SU-DHL-6 (cell line): ENCODE results near the gene CHCHD5.

Source experiments
- H2AFZ ChIP-seq: fragments of 200-600 bp; sonication (generic); 2 replicates; pipeline ENCODE4 v1.6.1; 2014; ENCODE audit warnings: low read depth, mild to moderate bottlenecking, moderate library complexity, mixed read lengths, antibody characterized with exemption, low read length; ENCODE audit not compliant: severe bottlenecking
- H3F3A ChIP-seq: fragments of 200-600 bp; shearing (Covaris generic); 2 replicates; pipeline ENCODE4 v1.6.0; 2016; ENCODE audit warnings: antibody characterized with exemption, mild to moderate bottlenecking; ENCODE audit not compliant: insufficient read depth
- H3K27ac ChIP-seq: fragments of 200-600 bp; sonication (generic); 2 replicates; pipeline ENCODE4 v1.5.1; 2016; ENCODE audit warnings: low read depth, mild to moderate bottlenecking, low read length, moderate library complexity, mixed read lengths
- H3K27me3 ChIP-seq: fragments of 200-600 bp; sonication (generic), shearing (Covaris generic); 2 replicates; pipeline ENCODE4 v1.6.0; 2014; ENCODE audit warnings: mild to moderate bottlenecking, low read length
- H3K36me3 ChIP-seq: fragments of 200-600 bp; sonication (generic); 2 replicates; pipeline ENCODE4 v1.6.1; 2014; ENCODE audit warnings: mild to moderate bottlenecking, low read length, mixed read lengths
- H3K4me2 ChIP-seq: fragments of 300-600, 200-600 bp; shearing (Covaris generic), sonication (generic); 2 replicates; pipeline ENCODE4 v1.6.0; 2014; ENCODE audit warnings: low read length, low read depth, mild to moderate bottlenecking; ENCODE audit not compliant: poor library complexity, severe bottlenecking
- H3K4me3 ChIP-seq: fragments of 200-600 bp; sonication (generic); 2 replicates; pipeline ENCODE4 v1.5.1; 2014; ENCODE audit warnings: antibody characterized with exemption, low read length, mild to moderate bottlenecking, mixed read lengths; ENCODE audit not compliant: insufficient read depth, poor library complexity, severe bottlenecking
- H3K79me2 ChIP-seq: fragments of 200-600 bp; sonication (generic); 2 replicates; pipeline ENCODE4 v1.6.1; 2014; ENCODE audit warnings: mild to moderate bottlenecking, low read length, moderate library complexity; ENCODE audit not compliant: insufficient read depth
- H3K9ac ChIP-seq: fragments of 200-600 bp; sonication (generic); 2 replicates; pipeline ENCODE4 v1.7.0; 2014; ENCODE audit warnings: mild to moderate bottlenecking, low read length
- H3K9me2 ChIP-seq: fragments of 200-600 bp; sonication (generic); replicated peaks from 2 replicates; pipeline ENCODE4 v1.6.1; 2014; ENCODE audit warnings: low read length; ENCODE audit not compliant: insufficient read depth
- H3K9me3 ChIP-seq: fragments of 200-600 bp; sonication (generic); 2 replicates; pipeline ENCODE4 v1.6.1; 2014; ENCODE audit warnings: low read length, mixed read lengths; ENCODE audit not compliant: insufficient read depth
- H4K20me1 ChIP-seq: fragments of 200-600 bp; sonication (generic); 2 replicates; pipeline ENCODE4 v1.6.1; 2014; ENCODE audit warnings: low read depth, mild to moderate bottlenecking, antibody characterized with exemption, low read length, moderate library complexity, mixed read lengths
- CTCF ChIP-seq: fragments of 200-600 bp; sonication (generic); IDR thresholded peaks from one replicate; pipeline ENCODE4 v1.5.1; 2017; ENCODE audit warnings: antibody characterized with exemption, mild to moderate bottlenecking, low read length, moderate library complexity; ENCODE audit not compliant: insufficient read depth, poor library complexity, severe bottlenecking
- EZH2phosphoT487 ChIP-seq: fragments of 200-600 bp; sonication (generic), shearing (Covaris generic); conservative IDR thresholded peaks from 2 replicates; pipeline ENCODE4 v1.6.1; 2018; ENCODE audit warnings: mild to moderate bottlenecking, antibody characterized with exemption, low read length, moderate library complexity, mixed read lengths

CHCHD5 gene

GRCh38 chr2:112625474-112626114 lies 41.2 kb downstream of the CHCHD5 start:
- TF ChIP-seq CTCF: no peak
- TF ChIP-seq EZH2phosphoT487: no peak
- H3K79me2 ChIP-seq: no peaks in the 10 kb centered on the region
- no peak overlapping the region for H3K4me2 ChIP-seq
- no peaks in the 10 kb centered on the region for H3K36me3 ChIP-seq
- H3K4me3 ChIP-seq: no peak overlapping the region
- H2AFZ ChIP-seq: no peak overlapping the region
- H3K9me3 ChIP-seq: no peaks in the 10 kb centered on the region
- no peak overlapping the region for H3K27ac ChIP-seq
- H3K9ac ChIP-seq: no peak overlapping the region
- H4K20me1 ChIP-seq: no peaks in the 10 kb centered on the region
- no peaks in the 10 kb centered on the region for H3F3A ChIP-seq
- H3K27me3 ChIP-seq: no peaks in the 10 kb centered on the region
- no peaks in the 10 kb centered on the region for H3K9me2 ChIP-seq

GRCh38 chr2:112626604-112627059 lies 42.2 kb downstream of the CHCHD5 start:
- Histone ChIP-seq H3K27ac (no peak overlapping the region), H3K9me2 (no peaks in the 10 kb centered on the region), H2AFZ (peak overlapping the region; percentile 14), H3K79me2 (no peaks in the 10 kb centered on the region), H3F3A (no peaks in the 10 kb centered on the region), H3K9me3 (no peaks in the 10 kb centered on the region), H3K36me3 (no peaks in the 10 kb centered on the region), H3K4me2 (no peak overlapping the region), H4K20me1 (no peaks in the 10 kb centered on the region), H3K9ac (no peak overlapping the region), H3K4me3 (no peak overlapping the region), H3K27me3 (no peaks in the 10 kb centered on the region)
- TF ChIP-seq CTCF (peak; percentile 66), EZH2phosphoT487 (no peak)

- no peaks in the 10 kb centered on the region for H3K9me2 ChIP-seq
- H4K20me1 ChIP-seq: no peaks in the 10 kb centered on the region
- no peak overlapping the region for H3K4me2 ChIP-seq
- H3K27ac ChIP-seq: no peak overlapping the region
- H3K9me3 ChIP-seq: no peaks in the 10 kb centered on the region
- H3K4me3 ChIP-seq: no peak overlapping the region
- no peaks in the 10 kb centered on the region for H3K79me2 ChIP-seq
- no peaks in the 10 kb centered on the region for H3F3A ChIP-seq
- H3K9ac ChIP-seq: no peak overlapping the region
- peak overlapping the region; percentile 14 for H2AFZ ChIP-seq
- no peak for TF ChIP-seq EZH2phosphoT487
- TF ChIP-seq CTCF: no peak
- no peaks in the 10 kb centered on the region for H3K27me3 ChIP-seq
- no peaks in the 10 kb centered on the region for H3K36me3 ChIP-seq
Observed at GRCh38 chr2:112627060-112628040, 42.9 kb downstream of the CHCHD5 start.
